Immature natural killer cell (primary cell): ENCODE measurements around the gene MUSK. TPM values are rescaled to one million over a fixed set of nuclear protein-coding genes. Genes with fewer than 3 reads are reported as not detected.
A peak's percentile ranks its signal among the peaks of the same experiment; 100 is the strongest.
"Not testable (repeated sequence)": the region's sequence is repeated elsewhere in the genome, so short reads cannot be mapped to it uniquely, and the experiment has no call there.

Source experiments
- DNase-seq, 3 donors: peaks; one replicate each; pipeline ENCODE4 v3.0.0; 2022; ENCODE audit warnings: mixed read lengths in 1 of 3
- H3K27ac Mint-ChIP-seq, 6 donors: one replicate each; pipeline ENCODE4 v1.8.0; 2020; ENCODE audit warnings: mixed read lengths in 6 of 6, mild to moderate bottlenecking in 5 of 6, inconsistent platforms in 4 of 6, moderate library complexity in 3 of 6
- H3K27me3 Mint-ChIP-seq, 3 donors: one replicate each; pipeline ENCODE4 v1.8.0; 2020 to 2021; ENCODE audit warnings: low read depth in 3 of 3, mild to moderate bottlenecking in 3 of 3, mixed read lengths in 3 of 3, moderate library complexity in 3 of 3, inconsistent platforms in 1 of 3
- H3K36me3 Mint-ChIP-seq, 3 donors: one replicate each; pipeline ENCODE4 v1.8.0; 2020; ENCODE audit warnings: mixed read lengths in 3 of 3, inconsistent platforms in 2 of 3, mild to moderate bottlenecking in 2 of 3
- H3K4me1 Mint-ChIP-seq, 2 donors: one replicate each; pipeline ENCODE4 v1.8.0; 2020; ENCODE audit warnings: inconsistent platforms in 2 of 2, mild to moderate bottlenecking in 2 of 2, mixed read lengths in 2 of 2, moderate library complexity in 1 of 2
- H3K4me3 Mint-ChIP-seq, 5 donors: one replicate each; pipeline ENCODE4 v1.8.0; 2020; ENCODE audit warnings: mild to moderate bottlenecking in 5 of 5, mixed read lengths in 5 of 5, inconsistent platforms in 3 of 5, moderate library complexity in 3 of 5
- H3K9me3 Mint-ChIP-seq, 6 donors: one replicate each; pipeline ENCODE4 v1.8.0; 2020; ENCODE audit warnings: mild to moderate bottlenecking in 6 of 6, mixed read lengths in 6 of 6, inconsistent platforms in 4 of 6, moderate library complexity in 3 of 6
- polyA plus RNA-seq, 3 donors: library from polyadenylated mRNA; unstranded; fragments of 300-500 nt; fragmentation: Illumina TruSeq; gene quantifications; one replicate each; pipeline ENCODE4 v1.2.3, GENCODE V29; 2021

Gene MUSK
- polyA plus RNA-seq, 3 donors from 2014 or later: not detected

DNA sequence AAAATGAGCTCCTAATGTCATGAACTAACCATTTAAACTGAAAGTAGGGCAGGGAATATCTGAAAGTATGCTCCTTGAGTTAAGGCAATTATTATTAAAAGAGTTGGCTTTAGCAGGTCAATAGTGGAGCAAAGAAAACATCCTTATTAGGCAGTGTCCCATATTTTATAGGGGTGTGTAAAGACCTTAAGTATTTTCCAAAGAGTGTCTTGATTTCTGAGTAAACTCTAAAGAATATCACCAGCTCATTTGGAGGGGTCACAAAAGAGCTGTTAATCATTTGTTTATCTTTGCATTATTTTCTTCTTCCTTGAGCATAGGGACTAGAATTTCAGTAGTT lies 109.3 kb downstream of the MUSK start:
- Mint-ChIP-seq H3K27me3 (no peaks in the 10 kb centered on the region), H3K27ac (no peak overlapping the region), H3K9me3 (peaks cover 0 to 15% (median 5%) of the 10 kb centered on the region in 6 donors), H3K36me3 (no peaks in the 10 kb centered on the region), H3K4me3 (no peak overlapping the region), H3K4me1 (no peaks in the 10 kb centered on the region)
- no peak for DNase-seq

DNA sequence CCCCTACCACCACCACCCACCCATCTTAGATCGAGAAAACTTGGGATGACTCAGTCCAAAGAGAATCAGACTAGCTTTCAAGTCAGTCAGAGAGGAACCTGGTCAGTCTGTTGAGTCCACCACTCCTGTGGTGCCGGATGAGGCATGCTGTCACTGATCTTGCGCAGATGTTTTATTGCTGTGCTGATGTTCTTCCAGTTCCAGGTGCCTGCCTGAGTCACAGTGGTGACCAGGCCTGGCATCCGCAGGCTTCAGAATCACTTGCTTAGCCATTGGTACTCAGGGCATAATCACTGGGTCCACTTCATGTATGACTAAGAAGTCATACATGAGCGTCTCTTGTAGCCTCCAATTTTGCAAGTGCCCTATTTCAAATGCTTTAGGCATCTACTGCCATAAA lies 114.1 kb downstream of the MUSK start:
- DNase-seq: no peak
- no peaks in the 10 kb centered on the region for H3K27me3 Mint-ChIP-seq

DNA sequence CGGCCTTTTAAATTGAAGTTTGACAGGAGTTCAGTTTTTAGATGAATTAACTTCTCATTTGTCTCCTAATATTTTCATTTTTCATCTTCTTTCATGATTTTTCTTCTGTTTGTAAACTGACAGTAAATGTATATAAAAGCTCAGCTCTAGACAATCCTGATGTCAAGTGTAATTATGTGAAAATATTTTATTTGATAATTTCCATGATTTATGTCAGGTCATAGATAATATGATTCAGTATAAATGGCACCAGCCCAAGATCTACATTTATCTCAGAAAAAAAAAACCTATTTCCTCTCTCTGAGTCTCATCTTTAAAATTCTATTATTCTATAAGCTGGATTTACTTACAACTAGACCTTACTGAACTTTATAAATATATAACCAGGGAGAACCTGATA lies 115.7 kb downstream of the MUSK start:
- Mint-ChIP-seq H3K36me3 (no peaks in the 10 kb centered on the region), H3K4me3 (no peak overlapping the region), H3K4me1 (no peaks in the 10 kb centered on the region), H3K27me3 (no peaks in the 10 kb centered on the region), H3K9me3 (peaks cover 0 to 10% (median 6%) of the 10 kb centered on the region in 6 donors), H3K27ac (no peak overlapping the region)
- no peak for DNase-seq

More for the DNA sequence above, 114.1 kb downstream of the MUSK start:
- H3K27ac Mint-ChIP-seq: no peak overlapping the region
- H3K9me3 Mint-ChIP-seq: peaks cover 0 to 11% (median 4%) of the 10 kb centered on the region in 6 donors
- no peaks in the 10 kb centered on the region for H3K4me1 Mint-ChIP-seq
- H3K4me3 Mint-ChIP-seq: no peak overlapping the region
- H3K36me3 Mint-ChIP-seq: no peaks in the 10 kb centered on the region

DNA sequence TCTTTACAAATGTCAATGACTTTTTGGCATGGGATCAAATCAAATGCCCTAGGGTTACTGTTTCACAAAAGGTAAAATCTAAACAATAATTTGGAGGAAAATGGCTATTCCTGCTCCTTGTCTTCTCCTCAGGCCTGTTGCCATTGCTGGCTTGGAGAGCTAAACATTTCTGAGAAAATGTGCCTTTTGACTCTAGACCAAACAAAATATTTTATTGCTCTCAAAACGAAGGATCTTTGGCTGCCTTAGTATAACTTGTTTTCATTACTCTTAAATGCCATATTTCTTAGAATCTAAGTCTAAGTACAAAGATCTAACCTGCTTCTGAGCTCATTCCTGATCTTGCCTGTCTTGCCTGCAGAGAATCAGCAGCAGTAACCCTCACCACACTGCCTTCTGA lies 116.6 kb downstream of the MUSK start:
- Mint-ChIP-seq H3K9me3 (peaks cover 0 to 8% (median 5%) of the 10 kb centered on the region in 6 donors), H3K4me3 (no peak overlapping the region), H3K27me3 (no peaks in the 10 kb centered on the region), H3K36me3 (no peaks in the 10 kb centered on the region), H3K4me1 (no peaks in the 10 kb centered on the region), H3K27ac (no peak overlapping the region)
- DNase-seq: no peak

DNA sequence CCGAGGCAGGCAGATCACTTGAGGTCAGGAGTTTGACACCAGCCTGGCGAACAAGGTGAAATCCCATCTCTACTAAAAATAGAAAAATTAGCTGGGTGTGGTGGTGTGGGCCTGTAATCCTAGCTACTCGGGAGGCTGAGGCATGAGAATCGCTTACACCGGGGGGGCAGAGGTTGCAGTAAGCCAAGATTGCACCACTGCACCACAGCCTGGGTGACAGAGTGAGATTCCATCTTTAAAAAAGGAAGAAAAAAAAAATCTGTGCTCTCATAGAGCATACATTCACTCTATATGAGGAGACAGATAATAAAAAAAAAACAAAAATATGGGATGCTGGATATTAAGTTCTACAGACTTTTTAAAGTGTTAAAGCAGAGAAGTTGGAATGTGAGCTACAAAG lies 119.8 kb downstream of the MUSK start:
- H3K4me3 Mint-ChIP-seq, H3K36me3 Mint-ChIP-seq, H3K27me3 Mint-ChIP-seq, H3K4me1 Mint-ChIP-seq, DNase-seq, H3K27ac Mint-ChIP-seq, H3K9me3 Mint-ChIP-seq: not testable (repeated sequence)

DNA sequence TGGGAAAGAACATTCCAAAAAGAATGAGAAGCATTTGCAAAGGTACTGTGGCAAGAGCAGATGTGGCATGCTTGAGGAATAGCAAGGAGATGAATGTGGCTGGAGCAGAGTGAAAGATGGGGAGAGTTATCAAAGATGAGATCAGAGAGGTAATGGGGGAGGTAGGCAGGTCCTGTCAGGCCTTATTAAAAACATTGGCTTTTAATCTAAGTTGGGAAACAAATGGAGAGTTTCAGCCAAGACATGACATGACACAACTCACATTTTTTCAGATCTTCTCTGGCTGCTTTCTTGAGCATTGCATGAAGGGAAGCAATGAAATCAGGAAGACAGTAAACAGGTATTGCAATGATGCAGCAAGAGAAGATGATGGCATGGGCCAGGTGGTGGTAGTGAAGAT lies 120.3 kb downstream of the MUSK start:
- no peak overlapping the region for H3K27ac Mint-ChIP-seq
- H3K4me1 Mint-ChIP-seq: no peaks in the 10 kb centered on the region
- DNase-seq: no peak
- peaks cover 0 to 8% (median 5%) of the 10 kb centered on the region in 6 donors for H3K9me3 Mint-ChIP-seq
- H3K36me3 Mint-ChIP-seq: no peaks in the 10 kb centered on the region
- H3K4me3 Mint-ChIP-seq: no peak overlapping the region
- H3K27me3 Mint-ChIP-seq: no peaks in the 10 kb centered on the region

DNA sequence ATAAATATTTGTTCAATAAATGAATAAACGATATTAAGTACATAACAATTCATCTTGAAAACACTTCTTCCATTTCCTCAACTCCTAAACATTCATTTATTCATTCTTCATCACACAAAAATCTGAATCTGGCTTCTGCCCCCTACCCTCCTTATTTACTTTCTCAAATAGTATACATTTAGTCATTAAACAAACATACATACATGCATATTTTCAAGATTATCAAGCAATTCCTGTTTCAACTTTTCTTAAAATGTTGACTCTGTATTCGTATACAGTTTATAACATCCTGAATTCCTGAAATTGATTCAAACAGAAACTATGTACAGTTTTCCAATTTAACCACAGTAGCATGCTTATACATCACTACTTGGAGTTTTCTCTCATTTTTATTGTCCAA lies 129.0 kb downstream of the MUSK start:
- no peak overlapping the region for H3K4me3 Mint-ChIP-seq
- H3K27ac Mint-ChIP-seq: no peak overlapping the region
- H3K4me1 Mint-ChIP-seq: no peaks in the 10 kb centered on the region

DNA sequence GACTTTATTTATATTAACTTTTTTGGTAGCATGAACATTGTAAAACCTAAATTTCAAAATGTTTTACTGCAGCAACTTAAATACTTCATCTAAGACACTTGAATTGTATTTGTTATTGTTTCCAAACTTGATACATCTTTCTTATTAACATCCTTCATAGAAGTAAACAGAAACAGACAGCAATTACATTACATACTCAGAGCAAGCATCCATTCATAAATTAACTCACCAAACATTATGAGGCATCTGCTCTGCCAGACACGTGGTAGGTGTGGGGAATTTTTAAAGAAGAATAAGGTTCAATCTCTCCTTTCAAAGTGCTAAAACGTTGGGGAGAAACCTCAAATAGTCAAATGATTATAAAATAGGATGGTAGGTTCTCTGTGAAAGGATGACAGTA lies 130.8 kb downstream of the MUSK start:
- Mint-ChIP-seq H3K4me1 (no peaks in the 10 kb centered on the region), H3K27me3 (peaks cover 0 to 2% (median 1%) of the 10 kb centered on the region in 3 donors), H3K9me3 (peaks cover 0 to 8% (median 4%) of the 10 kb centered on the region in 6 donors), H3K36me3 (peaks cover 0 to 3% (median 0%) of the 10 kb centered on the region in 3 donors), H3K27ac (no peak overlapping the region), H3K4me3 (no peak overlapping the region)
- no peak for DNase-seq

More for the DNA sequence above, 129.0 kb downstream of the MUSK start:
- H3K27me3 Mint-ChIP-seq: peaks cover 0 to 2% (median 1%) of the 10 kb centered on the region in 3 donors
- H3K9me3 Mint-ChIP-seq: peaks cover 0 to 8% (median 4%) of the 10 kb centered on the region in 6 donors
- H3K36me3 Mint-ChIP-seq: peaks cover 0 to 3% (median 0%) of the 10 kb centered on the region in 3 donors
- DNase-seq: no peak

DNA sequence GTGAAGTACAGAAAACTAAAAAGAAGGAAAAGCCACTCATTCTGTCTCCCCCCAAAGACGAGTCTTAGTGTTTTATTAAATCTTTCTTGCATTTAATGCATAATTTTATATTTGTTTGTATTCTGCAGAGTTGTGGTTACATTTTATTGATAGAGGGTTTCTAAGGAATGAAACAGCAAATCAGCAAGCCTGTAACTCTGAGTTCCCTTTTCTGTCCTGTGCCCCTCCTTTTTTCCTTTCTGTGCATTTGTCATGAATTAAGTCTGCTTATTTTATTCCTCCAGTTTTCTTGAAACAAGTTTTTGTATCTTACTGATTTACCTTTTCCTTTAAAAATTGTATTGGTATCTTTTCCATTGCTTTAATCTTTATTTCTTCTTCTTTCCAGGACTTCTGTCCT lies 132.8 kb downstream of the MUSK start:
- no peak overlapping the region for H3K27ac Mint-ChIP-seq
- peaks cover 0 to 8% (median 4%) of the 10 kb centered on the region in 6 donors for H3K9me3 Mint-ChIP-seq
- no peak for DNase-seq
- H3K36me3 Mint-ChIP-seq: peaks cover 0 to 3% (median 0%) of the 10 kb centered on the region in 3 donors
- H3K4me1 Mint-ChIP-seq: no peaks in the 10 kb centered on the region
- no peak overlapping the region for H3K4me3 Mint-ChIP-seq
- H3K27me3 Mint-ChIP-seq: peaks cover 0 to 2% (median 1%) of the 10 kb centered on the region in 3 donors

DNA sequence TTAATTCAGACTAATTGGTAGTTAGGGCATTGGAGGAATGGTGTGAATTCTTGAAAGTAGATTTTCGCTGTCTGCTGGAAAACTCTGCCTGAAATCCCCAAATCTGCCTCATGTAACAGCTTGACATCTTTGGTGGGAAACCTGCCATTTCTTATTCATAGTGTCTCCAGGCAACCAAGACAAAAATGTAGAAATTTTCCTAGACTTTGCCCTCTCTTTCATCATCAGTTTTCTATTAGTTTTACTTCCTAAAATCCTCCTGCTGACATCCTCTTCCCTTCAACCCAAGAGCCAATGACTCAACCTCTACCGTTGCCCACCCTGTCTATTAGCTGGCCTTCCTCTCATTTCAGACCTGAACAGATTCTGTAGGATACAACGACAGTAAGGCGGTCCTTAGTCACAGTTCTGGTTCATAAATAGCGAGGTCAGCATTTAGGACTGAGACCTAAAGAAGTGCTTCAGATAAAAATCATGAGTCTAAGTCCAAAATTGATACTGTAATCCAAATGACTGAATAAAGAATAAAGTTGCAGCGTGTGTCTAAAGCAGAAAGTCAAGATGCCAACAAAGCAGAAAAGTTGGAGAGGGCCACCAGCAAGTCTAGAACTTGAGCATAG lies 133.9 kb downstream of the MUSK start:
- peaks cover 0 to 6% (median 2%) of the 10 kb centered on the region in 6 donors for H3K9me3 Mint-ChIP-seq
- DNase-seq: no peak
- no peak overlapping the region for H3K4me3 Mint-ChIP-seq
- H3K36me3 Mint-ChIP-seq: no peaks in the 10 kb centered on the region
- no peaks in the 10 kb centered on the region for H3K4me1 Mint-ChIP-seq
- no peak overlapping the region for H3K27ac Mint-ChIP-seq
- peaks cover 0 to 1% (median 0%) of the 10 kb centered on the region in 3 donors for H3K27me3 Mint-ChIP-seq

DNA sequence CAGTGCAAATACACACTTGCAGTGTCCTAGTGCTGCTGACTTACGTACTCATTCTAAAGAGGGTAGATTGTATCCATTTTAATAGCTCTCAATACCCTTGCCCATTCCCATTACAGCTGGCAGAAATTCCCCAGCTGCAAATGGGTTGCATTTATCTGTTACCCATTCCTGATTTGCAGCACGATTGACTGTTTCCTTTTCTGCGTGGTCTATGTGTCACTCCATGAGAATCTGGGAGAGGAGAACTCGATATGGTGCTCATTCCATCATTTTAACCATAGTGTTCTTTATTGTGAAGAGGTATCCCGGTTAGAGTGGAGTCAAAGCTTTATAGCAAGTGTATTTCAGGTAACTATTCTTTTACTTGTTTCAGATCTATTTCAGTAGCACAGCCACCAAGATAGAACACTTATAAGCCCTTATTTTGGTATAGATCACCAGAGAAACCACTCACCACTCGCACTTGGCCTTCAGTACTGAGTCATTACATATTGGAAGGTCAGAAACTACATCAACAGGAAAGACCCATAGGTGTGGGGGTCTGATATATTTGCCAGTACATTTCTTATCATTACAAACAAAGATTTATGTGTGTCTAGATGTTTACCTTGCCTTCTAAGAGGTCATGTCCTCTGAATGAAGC lies 139.5 kb downstream of the MUSK start:
- no peaks in the 10 kb centered on the region for H3K27me3 Mint-ChIP-seq
- no peaks in the 10 kb centered on the region for H3K36me3 Mint-ChIP-seq
- H3K9me3 Mint-ChIP-seq: peaks cover 0 to 15% (median 6%) of the 10 kb centered on the region in 6 donors
- no peak overlapping the region for H3K4me3 Mint-ChIP-seq
- peak overlapping the region in 2 of 6 donors; percentile 7 to 8 for H3K27ac Mint-ChIP-seq
- H3K4me1 Mint-ChIP-seq: peaks cover 5 to 16% of the 10 kb centered on the region in 2 donors
- peak in 1 of 3 donors; percentile 1 for DNase-seq

DNA sequence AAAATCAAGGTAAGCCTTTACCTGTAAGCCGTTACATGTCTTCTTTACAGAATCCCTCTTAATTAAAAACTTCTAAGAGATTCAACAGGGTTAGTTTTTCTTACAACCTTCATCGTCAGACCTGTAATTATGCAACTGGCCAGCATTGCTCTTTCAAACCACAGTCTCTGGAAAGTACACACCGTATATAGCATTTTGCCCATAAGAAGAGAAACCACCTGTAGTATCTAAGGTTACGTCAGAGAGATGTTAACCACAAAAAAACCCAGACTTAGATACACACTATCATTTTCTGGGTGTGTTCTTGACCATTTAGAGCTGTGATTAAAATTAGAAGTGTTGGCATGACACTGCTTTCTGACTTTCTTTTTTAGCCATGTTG lies 140.0 kb downstream of the MUSK start:
- DNase-seq: peak; percentile 31 to 38 (median 32)
- Mint-ChIP-seq H3K27ac (peak overlapping the region in 1 of 6 donors; percentile 7), H3K9me3 (peaks cover 0 to 15% (median 6%) of the 10 kb centered on the region in 6 donors), H3K27me3 (no peaks in the 10 kb centered on the region), H3K4me3 (no peak overlapping the region), H3K4me1 (peaks cover 5 to 16% of the 10 kb centered on the region in 2 donors), H3K36me3 (no peaks in the 10 kb centered on the region)

DNA sequence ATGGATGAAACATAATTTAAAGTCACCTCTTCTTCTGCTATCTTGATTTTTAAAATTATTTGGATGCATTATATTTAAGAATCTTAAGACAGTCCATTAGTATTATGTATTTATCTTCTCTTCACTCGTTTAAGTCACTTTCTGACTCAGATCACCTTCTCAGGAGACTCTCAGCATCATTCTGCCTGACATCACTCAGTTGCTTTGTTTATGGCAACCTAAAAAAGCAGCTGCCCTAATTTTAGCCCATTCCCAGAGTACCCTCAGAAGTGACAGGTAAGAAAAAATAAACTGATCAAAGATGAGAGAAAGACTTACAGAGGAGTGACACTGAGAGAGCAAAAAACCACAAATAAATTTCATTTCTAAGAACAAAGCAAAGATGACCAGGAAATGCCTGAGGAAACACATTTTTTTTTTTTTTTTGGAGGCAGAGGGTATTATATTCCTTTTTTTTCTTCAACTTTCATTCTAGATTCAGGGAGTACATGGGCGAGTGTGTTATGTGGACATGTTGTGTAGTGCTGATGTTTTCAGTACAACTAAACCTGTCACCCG lies 140.5 kb downstream of the MUSK start:
- H3K4me1 Mint-ChIP-seq: peaks cover 5 to 16% of the 10 kb centered on the region in 2 donors
- no peak for DNase-seq
- peaks cover 0 to 15% (median 6%) of the 10 kb centered on the region in 6 donors for H3K9me3 Mint-ChIP-seq
- no peaks in the 10 kb centered on the region for H3K36me3 Mint-ChIP-seq
- peak overlapping the region in 1 of 6 donors; percentile 36 for H3K27ac Mint-ChIP-seq
- no peak overlapping the region for H3K4me3 Mint-ChIP-seq
- no peaks in the 10 kb centered on the region for H3K27me3 Mint-ChIP-seq

DNA sequence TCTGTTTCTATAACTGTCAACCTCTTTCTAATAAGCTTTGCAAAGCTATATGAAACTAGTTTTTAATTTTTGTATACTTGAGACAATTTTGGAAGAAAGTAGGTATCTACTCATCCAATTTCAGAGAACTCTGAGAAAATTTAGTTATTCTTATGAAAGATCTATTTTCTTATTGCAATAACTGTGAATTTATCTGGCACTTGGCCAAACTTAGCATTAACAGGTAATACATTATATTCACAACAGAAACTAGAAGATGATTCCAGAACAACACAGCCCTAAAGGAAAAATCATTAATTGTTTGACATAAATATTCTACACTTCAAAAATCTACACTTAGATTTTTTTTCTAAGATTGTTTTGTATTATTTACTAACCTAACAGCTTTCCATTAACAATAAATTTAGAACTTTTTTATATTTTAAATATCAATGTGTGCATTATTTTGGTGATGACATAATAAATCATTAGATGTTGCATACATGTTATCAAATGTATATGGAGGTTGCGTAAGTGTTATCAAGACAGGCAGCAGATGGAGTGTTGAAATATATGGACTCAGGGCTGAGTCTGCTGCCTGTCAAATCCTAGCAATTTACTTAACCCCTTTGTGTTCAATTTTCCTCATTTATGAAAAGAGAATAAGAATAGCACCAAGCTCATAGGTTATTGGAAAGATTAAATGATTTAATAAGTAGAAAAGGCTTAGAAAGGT lies 141.8 kb downstream of the MUSK start:
- DNase-seq: no peak
- Mint-ChIP-seq H3K4me1 (peaks cover 5 to 16% of the 10 kb centered on the region in 2 donors), H3K27ac (no peak overlapping the region), H3K27me3 (no peaks in the 10 kb centered on the region), H3K36me3 (no peaks in the 10 kb centered on the region), H3K9me3 (peaks cover 0 to 15% (median 6%) of the 10 kb centered on the region in 6 donors), H3K4me3 (no peak overlapping the region)
